Measurements from ENCODE around the gene BMPER.

BMPER gene

DNA sequence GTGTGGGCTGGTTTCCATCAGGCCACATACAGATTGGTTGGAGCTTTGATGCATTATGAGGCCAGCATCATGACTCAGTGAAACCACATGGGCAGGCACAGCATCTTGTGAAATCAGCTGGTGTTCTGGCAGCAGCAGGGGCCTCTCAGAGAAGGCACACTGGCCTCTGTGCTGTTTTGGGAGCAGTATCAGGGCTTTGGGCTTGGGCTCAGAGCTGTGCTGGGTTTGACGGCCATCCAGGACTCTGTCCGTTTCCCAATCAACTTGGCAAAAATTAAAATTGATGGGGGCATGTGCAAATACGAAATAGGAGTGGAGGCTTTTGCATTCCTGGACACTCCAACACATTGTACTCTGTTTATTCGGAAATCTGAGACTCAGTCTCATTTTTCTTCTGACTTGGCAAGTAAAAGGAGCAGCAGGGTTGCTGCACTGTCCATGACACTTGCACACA is 190.9 kb downstream of the BMPER start:
- no peak for DNase-seq (ENCODE audit: low read depth)

GRCh38 chr7:34096777-34097176 is 191.4 kb downstream of the BMPER start:
- no peak for DNase-seq (ENCODE audit: low read depth)

DNA sequence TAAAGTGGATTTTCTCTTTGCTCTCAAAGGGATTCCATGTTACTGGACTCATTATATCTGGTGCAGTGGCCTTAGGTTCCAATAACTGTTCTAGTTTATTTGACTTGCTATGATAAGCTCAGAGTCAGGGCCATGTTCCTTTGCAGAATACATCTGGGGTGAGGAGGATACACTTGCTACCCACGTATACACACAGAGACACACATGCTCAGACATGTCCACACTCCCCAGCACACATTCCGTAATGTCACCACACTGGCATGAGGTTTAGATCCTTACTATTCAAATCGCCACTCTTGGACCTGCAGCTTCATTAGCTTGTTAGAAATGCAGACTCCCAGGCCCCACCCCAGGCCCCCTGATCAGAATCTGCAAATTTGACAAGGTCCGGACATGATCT is 195.3 kb downstream of the BMPER start:
- DNase-seq (ENCODE audit: low read depth): no peak

GRCh38 chr7:34104115-34104514 is 198.8 kb downstream of the BMPER start:
- DNase-seq (ENCODE audit: low read depth): no peak

DNA sequence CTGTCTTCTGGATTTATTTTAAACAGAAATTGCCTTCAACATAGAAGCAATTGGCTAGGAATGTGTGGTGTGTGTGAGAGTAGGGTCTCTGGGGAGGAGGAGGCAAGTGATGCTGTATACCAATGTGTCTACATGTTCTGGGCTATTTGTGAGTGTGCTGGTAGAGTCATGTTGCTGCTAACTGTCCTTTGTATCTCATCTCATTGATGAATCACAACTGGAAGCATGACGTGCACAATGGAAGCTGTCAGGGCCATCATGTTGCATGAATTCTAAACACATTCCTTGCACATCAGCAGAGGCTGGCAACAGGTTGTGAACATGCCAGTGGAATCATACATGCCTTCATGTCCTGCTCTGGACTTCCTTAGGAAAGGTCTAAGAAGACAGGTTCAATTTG is 199.7 kb downstream of the BMPER start:
- no peak for DNase-seq (ENCODE audit: low read depth)

GRCh38 chr7:34107276-34107675 is 201.9 kb downstream of the BMPER start:
- no peak for DNase-seq (ENCODE audit: low read depth)

DNA sequence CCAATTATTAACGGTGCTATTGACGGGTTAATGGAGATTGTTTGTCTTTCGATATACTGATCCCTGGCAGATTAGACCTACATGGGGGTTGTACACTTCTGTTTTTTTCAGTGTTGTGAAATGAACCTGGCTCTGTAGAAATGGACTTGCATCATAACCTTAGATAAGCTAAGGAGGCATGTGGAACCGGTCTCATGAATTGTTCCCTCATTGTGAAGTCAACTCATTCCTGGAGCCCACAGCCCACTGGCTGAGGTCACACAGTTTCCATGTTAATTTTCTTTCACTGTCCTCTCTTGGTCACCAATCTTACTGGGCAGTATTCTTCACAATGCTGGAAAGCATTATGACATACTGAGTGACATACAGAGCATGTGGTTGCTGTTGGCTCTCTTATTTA is 202.8 kb downstream of the BMPER start:
- no peak for DNase-seq (ENCODE audit: low read depth)

DNA sequence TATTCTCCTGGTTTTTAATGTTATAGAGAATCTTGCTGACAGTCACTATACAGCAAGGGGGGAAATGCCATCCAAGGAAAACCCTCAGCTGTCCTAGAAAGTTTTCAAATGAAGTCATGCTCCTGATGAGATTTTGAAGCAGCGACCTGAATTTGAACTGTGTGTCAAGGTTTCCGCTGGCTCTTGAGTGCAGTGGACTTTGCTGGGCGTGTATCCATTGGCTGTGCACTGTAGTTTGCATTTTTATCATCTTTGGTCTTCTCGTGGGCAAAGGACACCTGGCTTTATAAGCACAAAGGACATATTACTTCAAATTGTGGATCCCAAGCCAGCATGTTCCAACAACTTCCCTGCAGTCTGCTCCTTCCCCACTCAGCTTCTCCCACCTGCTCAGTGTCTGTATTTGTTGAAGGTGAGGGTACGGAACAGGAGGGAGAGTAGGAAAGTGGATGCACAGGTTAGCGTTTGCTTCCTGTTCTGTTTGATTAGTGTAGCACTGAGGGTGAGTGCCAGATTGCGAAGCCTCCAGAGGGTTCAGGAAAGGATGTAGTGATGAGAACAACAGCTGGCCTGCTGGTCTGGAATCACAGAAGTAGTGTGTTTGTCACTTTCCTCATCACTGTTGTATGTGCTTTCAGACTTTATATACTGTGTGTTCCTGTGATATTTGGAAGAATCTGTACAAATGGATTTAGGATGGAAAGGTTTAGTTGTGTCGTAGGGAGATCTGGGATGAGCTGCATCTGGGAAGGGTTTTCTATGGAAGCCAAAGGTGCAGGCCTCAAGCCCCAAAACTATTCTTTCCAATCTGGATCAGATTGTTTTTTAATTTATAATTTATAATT is 204.8 kb downstream of the BMPER start:
- DNase-seq (ENCODE audit: low read depth): no peak

DNA sequence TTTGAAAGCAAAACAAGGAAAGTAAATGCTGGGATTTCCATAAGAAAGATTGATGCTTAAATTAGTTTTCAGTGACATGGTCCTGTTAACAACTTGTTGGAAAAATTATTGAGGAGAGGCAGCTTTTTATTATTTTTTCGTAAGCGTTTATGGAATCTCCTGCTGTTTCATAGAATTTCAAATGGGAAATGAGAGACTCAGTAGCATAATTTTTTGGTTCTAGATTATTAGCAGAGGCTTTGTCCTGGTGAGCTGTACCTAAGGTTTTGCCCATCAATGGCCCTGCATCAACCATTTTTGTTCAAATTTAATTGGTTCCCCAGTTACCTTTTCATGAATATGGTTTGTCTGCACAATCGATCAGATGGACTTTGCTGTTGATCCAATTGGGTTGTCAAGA is 205.7 kb downstream of the BMPER start:
- DNase-seq (ENCODE audit: low read depth): no peak

GRCh38 chr7:34115503-34115902 is 210.2 kb downstream of the BMPER start:
- no peak for DNase-seq (ENCODE audit: low read depth)

DNA sequence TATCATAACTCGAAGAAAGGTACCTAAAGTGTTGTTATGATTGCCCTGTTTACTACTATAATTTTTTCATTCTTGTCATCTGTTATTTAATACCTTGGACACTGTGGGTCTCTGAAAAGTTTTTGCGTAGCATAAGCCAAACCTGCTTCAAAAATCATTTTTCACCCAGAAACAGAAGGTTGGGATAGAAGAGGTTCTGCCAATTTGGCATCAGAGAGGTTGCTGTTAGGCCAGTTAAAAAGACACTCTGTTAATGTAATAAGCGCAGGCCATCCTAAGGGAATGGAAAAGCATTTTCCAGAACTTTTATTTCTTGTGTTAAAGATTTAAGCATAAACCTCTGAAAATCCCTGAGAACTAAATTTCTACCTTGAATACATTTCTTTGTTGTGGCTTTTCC is 212.2 kb downstream of the BMPER start:
- DNase-seq (ENCODE audit: low read depth): no peak

DNA sequence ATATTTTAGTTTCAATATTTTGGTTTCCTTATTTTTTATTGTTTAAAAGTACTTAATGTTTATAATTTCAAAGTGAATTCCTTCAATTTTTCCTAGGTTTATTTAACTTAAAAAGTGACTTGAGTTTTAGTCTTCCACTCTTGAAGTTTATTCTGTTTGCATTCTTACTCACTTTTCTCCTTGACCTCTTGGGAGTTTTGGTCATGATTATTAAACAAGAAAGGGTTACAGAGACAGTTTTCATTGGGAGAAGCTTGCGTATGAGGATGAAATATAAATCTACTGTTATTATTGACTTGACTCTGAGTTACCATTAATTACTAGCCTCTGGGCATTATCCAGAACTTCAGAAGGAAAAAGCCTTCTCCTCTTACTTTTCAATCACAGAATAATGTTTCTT is 216.0 kb downstream of the BMPER start:
- DNase-seq (ENCODE audit: low read depth): no peak

- DNase-seq (ENCODE audit: low read depth): no peak
Measured at GRCh38 chr7:34123316-34123715, 218.0 kb downstream of the BMPER start.

DNA sequence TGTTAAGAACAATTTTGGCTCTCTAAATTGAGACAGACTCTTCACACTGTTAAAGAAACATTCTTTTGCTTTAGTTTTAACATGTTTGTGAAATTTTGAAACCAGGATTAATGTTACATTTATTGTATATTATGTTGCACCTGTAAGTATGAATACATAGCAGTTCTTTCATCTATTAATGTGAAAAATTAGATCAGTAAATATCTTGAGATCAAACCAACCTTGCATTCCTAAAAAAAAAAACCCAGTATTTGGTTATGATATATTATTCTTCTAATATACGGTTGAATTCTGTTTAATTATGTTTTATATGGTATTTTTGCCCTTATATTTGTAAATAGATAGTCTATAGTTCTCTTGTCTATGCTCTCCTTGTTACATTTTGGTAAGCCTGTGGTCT is 219.4 kb downstream of the BMPER start:
- no peak for DNase-seq (ENCODE audit: low read depth)

- DNase-seq (ENCODE audit: low read depth): no peak
Measured at GRCh38 chr7:34128762-34129161, 223.4 kb downstream of the BMPER start.

GRCh38 chr7:34130558-34131295 is 225.4 kb downstream of the BMPER start:
- no peak for DNase-seq (ENCODE audit: low read depth)

GRCh38 chr7:34131371-34131770 is 226.0 kb downstream of the BMPER start:
- DNase-seq (ENCODE audit: low read depth): no peak

- no peak for DNase-seq (ENCODE audit: low read depth)
Measured at GRCh38 chr7:34133356-34133982, 228.1 kb downstream of the BMPER start.

- DNase-seq (ENCODE audit: low read depth): no peak
Measured at GRCh38 chr7:34133983-34134782, 228.8 kb downstream of the BMPER start.

DNA sequence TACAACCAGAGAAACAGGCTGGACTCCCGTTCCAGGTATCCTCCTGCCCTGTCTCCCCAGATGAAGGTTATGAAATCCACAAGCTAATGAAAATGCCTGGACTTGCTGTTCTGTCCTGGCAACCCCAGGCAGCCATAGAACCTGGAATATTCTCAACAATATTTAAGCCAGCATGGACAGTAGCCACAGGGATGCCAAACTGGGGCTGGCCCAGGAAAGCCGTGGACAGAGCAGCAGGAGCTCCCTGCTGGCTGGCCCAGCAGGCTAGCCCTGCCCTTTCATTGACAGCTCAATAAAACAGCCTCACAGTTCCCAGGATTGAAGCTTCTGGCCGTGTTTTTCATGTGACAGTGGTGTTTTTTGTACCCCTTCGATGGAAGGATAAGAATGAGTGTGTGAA is 230.6 kb downstream of the BMPER start:
- DNase-seq (ENCODE audit: low read depth): no peak

- no peak for DNase-seq (ENCODE audit: low read depth)
Measured at GRCh38 chr7:34136698-34137097, 231.4 kb downstream of the BMPER start.

GRCh38 chr7:34137176-34137575 is 231.8 kb downstream of the BMPER start:
- DNase-seq (ENCODE audit: low read depth): no peak
